H1 (cell line): ENCODE measurements around the gene CGRRF1. TPM values are rescaled to one million over a fixed set of nuclear protein-coding genes. Genes with fewer than 3 reads are reported as not detected.

Experiments used
- CTCF ChIA-PET: fragments of 300-600 bp; sonication (Branson Sonifier 250); formaldehyde crosslinking; loops from one replicate; lab custom pipeline; 2021; ENCODE audit not compliant: partially characterized antibody; lab: Charles Lee
- POLR2A ChIA-PET: fragments of 300-600 bp; sonication (Branson Sonifier 250); formaldehyde crosslinking; loops from one replicate; lab custom pipeline; 2021; ENCODE audit warnings: inconsistent platforms; ENCODE audit not compliant: partially characterized antibody; lab: Charles Lee
- DNase-seq, 2 experiments: peaks; one replicate each; pipeline versions ENCODE4 v3.0.0 to v3.0.0-alpha.2; 2010 to 2022; ENCODE audit warnings: low spot score in 2 of 2, low read depth in 1 of 2, mixed read lengths in 1 of 2
- FAIRE-seq: peaks from 2 replicates; lab custom pipeline; 2011; peaks lifted over from hg19 to GRCh38; lab: Jason Lieb, UNC
- H2AFZ ChIP-seq: 2 replicates; pipeline ENCODE4 v1.8.1; 2012; ENCODE audit warnings: low read length, inconsistent platforms
- H2AK5ac ChIP-seq: 2 replicates; pipeline ENCODE4 v1.6.1; 2013; ENCODE audit warnings: low read depth, low read length
- H2BK120ac ChIP-seq: replicated peaks from 2 replicates; pipeline ENCODE3; 2013; ENCODE audit warnings: low read depth, low read length, inconsistent platforms
- H2BK12ac ChIP-seq: 2 replicates; pipeline ENCODE4 v1.6.1; 2013; ENCODE audit warnings: low read depth, low read length
- H2BK15ac ChIP-seq: 2 replicates; pipeline ENCODE4 v1.6.1; 2013; ENCODE audit warnings: low read length
- H2BK20ac ChIP-seq: 2 replicates; pipeline ENCODE4 v1.6.1; 2013; ENCODE audit warnings: low read length
- H2BK5ac ChIP-seq: 2 replicates; pipeline ENCODE4 v1.6.1; 2013; ENCODE audit warnings: low read depth, low read length
- H3K14ac ChIP-seq: 2 replicates; pipeline ENCODE4 v1.6.1; 2013; ENCODE audit warnings: inconsistent platforms; ENCODE audit not compliant: insufficient read length
- H3K18ac ChIP-seq: 2 replicates; pipeline ENCODE4 v1.6.1; 2013; ENCODE audit warnings: low read length; ENCODE audit errors: extremely low read depth
- H3K23ac ChIP-seq: 2 replicates; pipeline ENCODE4 v1.6.1; 2013; ENCODE audit warnings: inconsistent platforms; ENCODE audit not compliant: insufficient read length
- H3K23me2 ChIP-seq: 2 replicates; pipeline ENCODE4 v1.6.1; 2013; ENCODE audit warnings: low read depth, low read length
- H3K27ac ChIP-seq: 2 replicates; pipeline ENCODE4 v1.6.1; 2011; ENCODE audit warnings: low read depth, low read length, inconsistent platforms
- H3K27me3 ChIP-seq, 4 experiments: replicated peaks in 1 of 4; 1 replicate in 1 of 4; 2 replicates in 3 of 4; pipeline versions ENCODE4 v1.6.1 to v1.8.1; 2011 to 2013; ENCODE audit warnings: low read length in 3 of 4, mild to moderate bottlenecking in 3 of 4, inconsistent platforms in 2 of 4, mixed read lengths in 2 of 4, moderate library complexity in 1 of 4; ENCODE audit not compliant: control insufficient read depth in 3 of 4, insufficient read depth in 3 of 4; ENCODE audit errors: extremely low read depth in 1 of 4
- H3K36me3 ChIP-seq, 4 experiments: 2 replicates each; pipeline versions ENCODE4 v1.6.1 to v1.8.1; 2011 to 2013; ENCODE audit warnings: mild to moderate bottlenecking in 4 of 4, low read length in 3 of 4, moderate library complexity in 2 of 4, control low read depth in 1 of 4, inconsistent platforms in 1 of 4; ENCODE audit not compliant: insufficient read depth in 4 of 4, control insufficient read depth in 2 of 4
- H3K4ac ChIP-seq: replicated peaks from 2 replicates; pipeline ENCODE3; 2013; ENCODE audit warnings: low read length, low read depth, mixed read lengths, inconsistent platforms; ENCODE audit not compliant: insufficient read length
- H3K4me1 ChIP-seq, 4 experiments: replicated peaks in 1 of 4; 1 replicate in 1 of 4; 2 replicates in 3 of 4; pipeline versions ENCODE4 v1.6.1 to v1.8.1; 2011 to 2013; ENCODE audit warnings: low read length in 3 of 4, inconsistent platforms in 2 of 4, mixed read lengths in 1 of 4; ENCODE audit not compliant: insufficient read depth in 4 of 4, control insufficient read depth in 3 of 4
- H3K4me2 ChIP-seq, 2 experiments: 2 replicates each; pipeline versions ENCODE4 v1.6.1 to v1.8.1; 2011 to 2013; ENCODE audit warnings: low read depth in 2 of 2, low read length in 2 of 2, control low read depth in 1 of 2, inconsistent platforms in 1 of 2, mild to moderate bottlenecking in 1 of 2; ENCODE audit not compliant: insufficient read depth in 1 of 2
- H3K4me3 ChIP-seq, 4 experiments: fragments of 200-600, 300-600 bp in 1 of 4; sonication (generic), shearing (Covaris generic), sonication (Bioruptor Twin) in 1 of 4; 2 replicates each; pipeline versions ENCODE4 v1.5.1 to v1.8.1; 2011 to 2016; ENCODE audit warnings: low read length in 4 of 4, low read depth in 3 of 4, control low read depth in 2 of 4, inconsistent platforms in 2 of 4, mild to moderate bottlenecking in 2 of 4, mixed read lengths in 1 of 4, moderate library complexity in 1 of 4; ENCODE audit not compliant: insufficient read depth in 2 of 4; ENCODE audit errors: extremely low read depth in 1 of 4
- H3K56ac ChIP-seq: replicated peaks from 2 replicates; pipeline ENCODE3; 2013; ENCODE audit warnings: low read depth, mild to moderate bottlenecking, mixed read lengths, low read length, inconsistent platforms; ENCODE audit not compliant: insufficient read length
- H3K79me1 ChIP-seq: 2 replicates; pipeline ENCODE4 v1.6.1; 2013; ENCODE audit warnings: low read depth, low read length, control low read depth
- H3K79me2 ChIP-seq, 2 experiments: 2 replicates each; pipeline versions ENCODE4 v1.6.1 to v1.8.1; 2012 to 2013; ENCODE audit warnings: low read length in 2 of 2, mild to moderate bottlenecking in 2 of 2, inconsistent platforms in 1 of 2; ENCODE audit not compliant: insufficient read depth in 2 of 2, control insufficient read depth in 1 of 2
- H3K9ac ChIP-seq, 4 experiments: replicated peaks in 1 of 4; 1 replicate in 1 of 4; 2 replicates in 3 of 4; pipeline versions ENCODE4 v1.6.1 to v1.8.1; 2011 to 2013; ENCODE audit warnings: low read depth in 3 of 4, low read length in 3 of 4, control low read depth in 2 of 4, mild to moderate bottlenecking in 2 of 4, moderate library complexity in 2 of 4, inconsistent platforms in 1 of 4; ENCODE audit errors: extremely low read depth in 1 of 4
- H3K9me3 ChIP-seq, 2 experiments: 2 replicates each; pipeline versions ENCODE4 v1.6.1 to v1.8.1; 2012 to 2013; ENCODE audit warnings: mild to moderate bottlenecking in 2 of 2, moderate library complexity in 2 of 2, control low read depth in 1 of 2, inconsistent platforms in 1 of 2, low read depth in 1 of 2, low read length in 1 of 2, mixed read lengths in 1 of 2; ENCODE audit not compliant: insufficient read depth in 2 of 2
- H4K20me1 ChIP-seq, 2 experiments: replicated peaks in 1 of 2; 2 replicates each; pipeline versions ENCODE3 to v1.8.1; 2011 to 2013; ENCODE audit warnings: inconsistent platforms in 2 of 2, low read length in 2 of 2, mild to moderate bottlenecking in 1 of 2; ENCODE audit not compliant: insufficient read depth in 2 of 2, control insufficient read depth in 1 of 2
- H4K5ac ChIP-seq: 2 replicates; pipeline ENCODE4 v1.6.1; 2013; ENCODE audit warnings: low read length, low read depth, mixed read lengths, inconsistent platforms; ENCODE audit not compliant: insufficient read length
- H4K8ac ChIP-seq: 2 replicates; pipeline ENCODE4 v1.8.0; 2013; ENCODE audit warnings: mild to moderate bottlenecking, moderate library complexity, low read length, inconsistent platforms; ENCODE audit not compliant: insufficient read depth; ENCODE audit errors: extremely low read depth
- H4K91ac ChIP-seq: replicated peaks from 2 replicates; pipeline ENCODE3; 2013; ENCODE audit warnings: low read length, mixed read lengths, inconsistent platforms; ENCODE audit not compliant: insufficient read length
- GTF2F1 ChIP-seq: IDR thresholded peaks from 2 replicates; pipeline ENCODE4 v1.6.1; 2012; ENCODE audit warnings: low read depth, low read length, improper control_type of control experiment, borderline replicate concordance
- POLR2A ChIP-seq, 2 experiments: IDR thresholded peaks; 1 replicate in 1 of 2; 2 replicates in 1 of 2; pipeline ENCODE4 v1.6.1; 2011; ENCODE audit warnings: low read depth in 2 of 2, low read length in 2 of 2, mild to moderate bottlenecking in 2 of 2; ENCODE audit errors: control extremely low read depth in 1 of 2
- RXRA ChIP-seq: IDR thresholded peaks from 2 replicates; pipeline ENCODE4 v1.6.1; 2011; ENCODE audit warnings: low read depth, mild to moderate bottlenecking, low read length, moderate library complexity; ENCODE audit not compliant: insufficient read depth
- YY1 ChIP-seq: IDR thresholded peaks from 2 replicates; pipeline ENCODE4 v1.6.1; 2011; ENCODE audit warnings: low read depth, mild to moderate bottlenecking, low read length
- WGBS, 2 experiments: shearing (Covaris generic) in 1 of 2; methylation state at CpG; one replicate each; pipeline versions ENCODE4 v1.1.6 to v1.1.7; 2013 to 2015; ENCODE audit warnings: low lambda C conversion rate in 2 of 2, mixed read lengths in 2 of 2, inconsistent platforms in 1 of 2, low coverage in 1 of 2, missing lambda C conversion rate in 1 of 2; ENCODE audit not compliant: insufficient replicate concordance in 2 of 2, insufficient coverage in 1 of 2, insufficient read length in 1 of 2; ENCODE audit errors: extremely low coverage in 1 of 2, missing lambda C conversion rate in 1 of 2; 5-methylcytosine and 5-hydroxymethylcytosine counted together
- polyA plus RNA-seq, 7 experiments: library from polyadenylated mRNA; depleted of rRNA in 3 of 7; stranded (reverse) in 5 of 7; unstranded in 2 of 7; fragments of >200 nt in 5 of 7; fragments of 200-250 nt in 2 of 7; gene quantifications; 1 replicate in 5 of 7; 2 replicates in 1 of 7; 4 replicates in 1 of 7; pipeline versions ENCODE4 v1.2.1 to v1.2.3, GENCODE V29; 2011 to 2013; ENCODE audit warnings: missing spikeins in 2 of 7, mixed read lengths in 2 of 7
- total RNA-seq: library from RNA; stranded (reverse); fragmentation: NEBNext Ultra II Directional; extraction: Animal tissue kit (Norgen Biotek cat#: 25700); gene quantifications from 2 replicates; pipeline ENCODE4 v1.2.1, GENCODE V29; 2021

Gene CGRRF1
- total and polyA plus RNA-seq, 2 of the 8 experiments (the other 6 are each of a cell fraction or from before 2014, with no cell fraction given), result 7.4 to 20.2 TPM

DNA sequence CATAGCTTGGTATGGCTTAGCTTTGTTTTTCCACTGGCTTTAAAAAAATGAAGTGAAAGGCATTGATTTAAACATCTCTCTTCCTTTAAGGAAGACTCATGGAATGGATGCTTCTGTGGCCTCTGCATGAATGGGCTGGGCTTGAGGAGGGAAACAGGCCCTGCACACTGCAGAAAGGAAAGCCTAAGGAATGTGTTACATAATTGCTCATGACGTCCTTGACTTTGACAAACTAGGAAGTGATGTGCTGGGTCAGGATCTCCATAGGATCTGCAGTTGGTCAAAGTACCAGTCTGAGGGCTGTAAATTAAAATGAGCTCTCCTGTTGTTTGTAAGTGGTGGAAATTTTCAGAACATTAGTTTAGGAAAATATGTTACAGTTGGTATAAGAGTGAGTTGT lies 69.9 kb downstream of the CGRRF1 start:
- Histone ChIP-seq H3K79me2 (peaks cover 0 to 14% of the 10 kb centered on the region in 2 experiments; a peak in 3 of 4 replicates), H2BK120ac (no peak overlapping the region)

More for the DNA sequence above, 69.9 kb downstream of the CGRRF1 start:
- Histone ChIP-seq H4K20me1 (peaks cover 0 to 3% of the 10 kb centered on the region in 2 experiments), H2AK5ac (no peak overlapping the region), H3K27me3 (no peaks in the 10 kb centered on the region), H3K4ac (no peak overlapping the region), H2BK20ac (no peak overlapping the region), H2BK5ac (no peak overlapping the region), H4K8ac (no peak overlapping the region), H3K79me1 (no peaks in the 10 kb centered on the region; the same call in 1 of the 2 replicates), H3K36me3 (no peaks in the 10 kb centered on the region), H3K14ac (no peak overlapping the region), H2AFZ (no peak overlapping the region), H3K18ac (no peak overlapping the region), H4K5ac (no peak overlapping the region), H3K4me2 (no peak overlapping the region), H3K9ac (no peak overlapping the region), H3K23ac (no peak overlapping the region), H3K4me3 (no peak overlapping the region), H3K4me1 (no peaks in the 10 kb centered on the region), H2BK12ac (no peak overlapping the region), H3K9me3 (no peaks in the 10 kb centered on the region), H3K27ac (no peak overlapping the region), H4K91ac (no peak overlapping the region), H3K56ac (no peak overlapping the region), H3K23me2 (no peaks in the 10 kb centered on the region), H2BK15ac (no peak overlapping the region)
- POLR2A ChIA-PET, result interaction anchor here (0.8 to 1.2 kb wide), 2 partner anchors 12 to 73 kb away, joined by 4 to 5 read pairs; no protein-coding TSS in a partner anchor
- DNase-seq, result no peak
- no peak for FAIRE-seq
- CTCF ChIA-PET, result interaction anchor here (0.6 to 10.0 kb wide), 5 partner anchors 106 to 196 kb away, joined by 3 to 108 read pairs (median 4); no protein-coding TSS in a partner anchor
- WGBS, 2 experiments, result 65% methylated on average over 1 of the region's 1 CpG; no CpG with 5 or more reads in 1 of the 2 experiments
- TF ChIP-seq RXRA (no peak), POLR2A (IDR thresholded peaks at IDR 0.05; ENCODE audit: control extremely low read depth in 1 of 2, low read depth in 2 of 2, low read length in 2 of 2) (no peak), YY1 (no peak), GTF2F1 (no peak)
